GM21381 (cell line): ENCODE data around the gene PKP4.
"Not testable (repeated sequence)": the region's sequence is repeated elsewhere in the genome, so short reads cannot be mapped to it uniquely, and the experiment has no call there.

ENCODE experiments used
- ATAC-seq: cut with Tn5 transposase; IDR thresholded peaks from one replicate; pipeline ENCODE4 v1.9.1; 2021; ENCODE audit warnings: mild to moderate bottlenecking, moderate library complexity; ENCODE audit not compliant: unreplicated experiment

The PKP4 gene

GRCh38 chr2:158676696-158677095 is 219.9 kb downstream of the PKP4 start:
- no peak for ATAC-seq

GRCh38 chr2:158677542-158677941 is 220.8 kb downstream of the PKP4 start:
- ATAC-seq: no peak

GRCh38 chr2:158681816-158682215 is 225.1 kb downstream of the PKP4 start:
- no peak for ATAC-seq

- ATAC-seq: no peak
Observed at GRCh38 chr2:158685646-158686045, 228.9 kb downstream of the PKP4 start.

GRCh38 chr2:158686210-158686691 is 229.5 kb downstream of the PKP4 start:
- no peak for ATAC-seq

GRCh38 chr2:158687315-158687714 is 230.6 kb downstream of the PKP4 start:
- no peak for ATAC-seq

GRCh38 chr2:158688721-158689120 is 232.0 kb downstream of the PKP4 start:
- no peak for ATAC-seq

GRCh38 chr2:158689391-158689790 is 232.6 kb downstream of the PKP4 start:
- ATAC-seq: no peak

GRCh38 chr2:158690823-158691222 is 234.1 kb downstream of the PKP4 start:
- ATAC-seq: no peak

GRCh38 chr2:158691619-158692018 is 234.9 kb downstream of the PKP4 start:
- ATAC-seq: no peak

- no peak for ATAC-seq
Observed at GRCh38 chr2:158692372-158693103, 235.8 kb downstream of the PKP4 start.

- ATAC-seq: no peak
Observed at GRCh38 chr2:158693476-158693875, 236.7 kb downstream of the PKP4 start.

- ATAC-seq: no peak
Observed at GRCh38 chr2:158695305-158695704, 238.6 kb downstream of the PKP4 start.

- ATAC-seq: not testable (repeated sequence)
Observed at GRCh38 chr2:158695744-158696143, 239.0 kb downstream of the PKP4 start.

GRCh38 chr2:158699323-158699722 is 242.6 kb downstream of the PKP4 start:
- ATAC-seq: no peak

GRCh38 chr2:158701101-158701500 is 244.3 kb downstream of the PKP4 start:
- no peak for ATAC-seq

GRCh38 chr2:158702740-158703139 is 246.0 kb downstream of the PKP4 start:
- ATAC-seq: no peak

GRCh38 chr2:158704724-158705465 is 248.1 kb downstream of the PKP4 start:
- ATAC-seq: not testable (repeated sequence)

GRCh38 chr2:158712791-158713522 is 256.2 kb downstream of the PKP4 start:
- ATAC-seq: no peak

- no peak for ATAC-seq
Observed at GRCh38 chr2:158713523-158714138, 256.9 kb downstream of the PKP4 start.

- ATAC-seq: no peak
Observed at GRCh38 chr2:158714420-158714819, 257.7 kb downstream of the PKP4 start.
